OCI-LY3 (cell line): ENCODE results near the gene FAIM.

Experiments
- EZH2phosphoT487 ChIP-seq: fragments of 200-600 bp; shearing (Covaris generic); IDR thresholded peaks from 2 replicates; pipeline ENCODE4 v1.6.1; 2018; ENCODE audit warnings: antibody characterized with exemption, mixed run types, low read depth
- TF ChIP-seq, protein P1 (sequence below): fragments of 200-600, 300-600 bp; sonication (generic); IDR thresholded peaks from 2 replicates; pipeline ENCODE4 v1.5.1; 2014; ENCODE audit warnings: antibody characterized with exemption, low read length, low read depth

GRCh38 chr3:138678874-138679392 lies 70.4 kb downstream of the FAIM start:
- TF ChIP-seq, protein P1, sequence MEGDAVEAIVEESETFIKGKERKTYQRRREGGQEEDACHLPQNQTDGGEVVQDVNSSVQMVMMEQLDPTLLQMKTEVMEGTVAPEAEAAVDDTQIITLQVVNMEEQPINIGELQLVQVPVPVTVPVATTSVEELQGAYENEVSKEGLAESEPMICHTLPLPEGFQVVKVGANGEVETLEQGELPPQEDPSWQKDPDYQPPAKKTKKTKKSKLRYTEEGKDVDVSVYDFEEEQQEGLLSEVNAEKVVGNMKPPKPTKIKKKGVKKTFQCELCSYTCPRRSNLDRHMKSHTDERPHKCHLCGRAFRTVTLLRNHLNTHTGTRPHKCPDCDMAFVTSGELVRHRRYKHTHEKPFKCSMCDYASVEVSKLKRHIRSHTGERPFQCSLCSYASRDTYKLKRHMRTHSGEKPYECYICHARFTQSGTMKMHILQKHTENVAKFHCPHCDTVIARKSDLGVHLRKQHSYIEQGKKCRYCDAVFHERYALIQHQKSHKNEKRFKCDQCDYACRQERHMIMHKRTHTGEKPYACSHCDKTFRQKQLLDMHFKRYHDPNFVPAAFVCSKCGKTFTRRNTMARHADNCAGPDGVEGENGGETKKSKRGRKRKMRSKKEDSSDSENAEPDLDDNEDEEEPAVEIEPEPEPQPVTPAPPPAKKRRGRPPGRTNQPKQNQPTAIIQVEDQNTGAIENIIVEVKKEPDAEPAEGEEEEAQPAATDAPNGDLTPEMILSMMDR, result no peak
- no peak for TF ChIP-seq EZH2phosphoT487
